ENCODE data around the gene SMIM5.

DNA sequence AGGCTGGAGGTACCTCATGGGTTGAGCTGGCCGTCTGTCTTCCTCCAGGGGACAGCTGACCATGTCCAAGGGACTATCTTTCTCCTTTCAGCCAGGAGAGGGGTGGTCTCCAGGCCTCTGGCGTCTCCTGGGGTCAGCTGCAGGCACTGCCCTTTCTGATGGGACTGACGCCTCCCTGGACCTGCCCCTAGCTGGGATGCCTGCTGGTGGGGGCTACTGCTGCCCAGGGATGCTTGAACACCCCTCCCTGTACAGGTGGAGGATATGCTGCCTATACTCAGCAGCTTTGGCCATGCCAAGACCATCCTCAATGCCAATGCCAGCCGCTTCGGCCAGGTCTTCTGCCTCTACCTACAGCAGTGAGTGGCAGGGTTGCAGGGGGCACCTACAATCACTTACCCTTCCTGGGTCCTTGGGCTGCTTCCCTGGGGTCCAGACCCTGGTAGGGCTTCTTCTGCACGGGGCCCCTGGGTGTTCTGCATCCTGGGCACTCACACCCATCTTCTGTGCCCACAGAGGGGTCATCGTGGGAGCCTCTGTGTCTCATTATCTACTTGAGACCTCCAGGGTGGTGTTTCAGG lies 41.4 kb upstream of the SMIM5 start:
- no peak for TF ChIP-seq POLR2A (IDR thresholded peaks at IDR 0.05)
- TF ChIP-seq, protein P1, sequence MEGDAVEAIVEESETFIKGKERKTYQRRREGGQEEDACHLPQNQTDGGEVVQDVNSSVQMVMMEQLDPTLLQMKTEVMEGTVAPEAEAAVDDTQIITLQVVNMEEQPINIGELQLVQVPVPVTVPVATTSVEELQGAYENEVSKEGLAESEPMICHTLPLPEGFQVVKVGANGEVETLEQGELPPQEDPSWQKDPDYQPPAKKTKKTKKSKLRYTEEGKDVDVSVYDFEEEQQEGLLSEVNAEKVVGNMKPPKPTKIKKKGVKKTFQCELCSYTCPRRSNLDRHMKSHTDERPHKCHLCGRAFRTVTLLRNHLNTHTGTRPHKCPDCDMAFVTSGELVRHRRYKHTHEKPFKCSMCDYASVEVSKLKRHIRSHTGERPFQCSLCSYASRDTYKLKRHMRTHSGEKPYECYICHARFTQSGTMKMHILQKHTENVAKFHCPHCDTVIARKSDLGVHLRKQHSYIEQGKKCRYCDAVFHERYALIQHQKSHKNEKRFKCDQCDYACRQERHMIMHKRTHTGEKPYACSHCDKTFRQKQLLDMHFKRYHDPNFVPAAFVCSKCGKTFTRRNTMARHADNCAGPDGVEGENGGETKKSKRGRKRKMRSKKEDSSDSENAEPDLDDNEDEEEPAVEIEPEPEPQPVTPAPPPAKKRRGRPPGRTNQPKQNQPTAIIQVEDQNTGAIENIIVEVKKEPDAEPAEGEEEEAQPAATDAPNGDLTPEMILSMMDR (IDR thresholded peaks at IDR 0.05), result no peak
